Measurements from ENCODE around the gene SYNGR3. TPM values are rescaled to one million over a fixed set of nuclear protein-coding genes. Genes with fewer than 3 reads are reported as not detected.

The SYNGR3 gene
- polyA plus RNA-seq, 2 of the 4 experiments (the other 2 are of a cell fraction): 4.1 to 4.9 TPM

DNA sequence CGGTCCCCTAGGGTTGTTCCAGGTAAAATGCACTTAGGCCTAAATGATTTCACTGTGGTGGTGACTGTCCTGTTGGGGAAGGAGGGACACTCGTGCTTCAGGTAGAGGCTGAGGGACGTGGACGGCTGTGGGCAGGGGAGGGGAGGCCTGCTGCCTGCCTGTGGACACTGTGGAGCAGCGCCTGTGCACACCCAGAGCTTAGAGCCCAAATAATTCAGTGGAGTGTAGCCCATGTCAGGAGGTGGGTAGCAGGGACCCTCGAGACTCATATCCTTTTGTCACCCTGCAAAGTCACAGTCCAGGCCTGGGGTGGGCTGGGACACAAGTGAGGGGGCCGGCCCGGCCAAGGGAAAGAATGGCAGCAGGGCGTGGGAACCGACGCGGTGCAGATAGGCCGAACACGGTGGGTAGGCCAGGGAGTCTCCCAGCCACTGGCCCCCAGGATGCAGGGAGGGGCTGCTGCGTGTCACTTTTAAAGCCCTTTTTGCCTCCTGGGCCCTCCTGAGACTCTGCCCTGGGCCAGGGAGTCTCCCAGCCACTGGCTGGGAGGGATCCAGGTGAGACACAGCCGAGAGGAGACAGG, 36.2 kb downstream of the SYNGR3 start:
- FAIRE-seq: no peak

DNA sequence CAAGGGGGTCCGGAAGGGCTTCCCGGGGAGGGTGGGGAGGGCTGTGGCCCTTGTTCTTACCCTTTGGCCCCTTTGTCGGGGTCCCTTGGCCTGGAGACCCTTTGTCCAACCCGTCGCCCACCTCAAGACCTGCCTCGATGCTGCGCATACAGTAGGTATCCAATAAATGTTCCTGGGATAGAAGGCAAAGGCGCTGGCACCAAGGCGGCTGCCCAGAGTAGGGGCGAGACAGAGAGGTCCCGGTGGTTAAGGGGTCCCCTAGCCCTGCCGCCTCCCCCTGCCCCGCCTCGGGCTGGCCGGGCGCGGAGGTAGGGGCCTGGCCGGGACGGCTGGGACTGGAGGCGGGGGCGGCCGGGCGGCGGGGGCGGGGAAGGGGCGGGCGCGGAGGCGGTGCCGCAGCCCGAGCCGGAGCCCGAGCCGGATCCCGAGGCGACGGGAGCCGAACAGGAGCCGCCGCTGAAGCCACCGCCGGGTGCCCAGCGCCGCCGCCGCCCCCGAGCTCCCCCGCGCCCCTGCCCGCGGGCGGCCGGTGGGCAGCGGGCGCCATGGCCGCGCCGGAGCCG, 36.8 kb downstream of the SYNGR3 start, which contains the start of gene NHERF2:
NHERF2 (plus strand) TSS at position 442 of the 563 bp plus-strand sequence; CDS start at position 546, 104 bp downstream.
- FAIRE-seq: no peak
- Histone ChIP-seq H3K4me2 (peak within 1 kb of the TSS; percentile 97), H3K27ac (peak within 1 kb of the TSS; percentile 81 to 88), H3K9me3 (no peaks in the 10 kb centered on the region), H3K4me3 (peak within 1 kb of the TSS; percentile 82), H3K4me1 (peaks cover 34% of the 10 kb centered on the region)
- 36% methylated on average over 9 of the region's 59 CpGs for whole genome bisulfite sequencing (ENCODE audit: missing lambda C conversion rate)
- peak; percentile 7 to 31; a peak in 3 of 6 replicates for ATAC-seq
- ChIA-PET POLR2A (interaction anchor here (0.6 to 1.4 kb wide), 2 partner anchors 14 to 129 kb away, joined by 3 to 8 read pairs; partner anchors contain the start of gene TRAF7), CTCF (interaction anchor here (0.6 to 7.8 kb wide), 4 partner anchors 10 to 112 kb away, joined by 3 to 117 read pairs (median 6); partner anchors contain the start of gene PKD1)
- no peak for DNase-seq (ENCODE audit: low read depth in 1 of 2, low spot score in 1 of 2)
- no peak for TF ChIP-seq CHD2 (IDR thresholded peaks at IDR 0.05; ENCODE audit: low read length, partially characterized antibody)
- TF ChIP-seq, protein P1, sequence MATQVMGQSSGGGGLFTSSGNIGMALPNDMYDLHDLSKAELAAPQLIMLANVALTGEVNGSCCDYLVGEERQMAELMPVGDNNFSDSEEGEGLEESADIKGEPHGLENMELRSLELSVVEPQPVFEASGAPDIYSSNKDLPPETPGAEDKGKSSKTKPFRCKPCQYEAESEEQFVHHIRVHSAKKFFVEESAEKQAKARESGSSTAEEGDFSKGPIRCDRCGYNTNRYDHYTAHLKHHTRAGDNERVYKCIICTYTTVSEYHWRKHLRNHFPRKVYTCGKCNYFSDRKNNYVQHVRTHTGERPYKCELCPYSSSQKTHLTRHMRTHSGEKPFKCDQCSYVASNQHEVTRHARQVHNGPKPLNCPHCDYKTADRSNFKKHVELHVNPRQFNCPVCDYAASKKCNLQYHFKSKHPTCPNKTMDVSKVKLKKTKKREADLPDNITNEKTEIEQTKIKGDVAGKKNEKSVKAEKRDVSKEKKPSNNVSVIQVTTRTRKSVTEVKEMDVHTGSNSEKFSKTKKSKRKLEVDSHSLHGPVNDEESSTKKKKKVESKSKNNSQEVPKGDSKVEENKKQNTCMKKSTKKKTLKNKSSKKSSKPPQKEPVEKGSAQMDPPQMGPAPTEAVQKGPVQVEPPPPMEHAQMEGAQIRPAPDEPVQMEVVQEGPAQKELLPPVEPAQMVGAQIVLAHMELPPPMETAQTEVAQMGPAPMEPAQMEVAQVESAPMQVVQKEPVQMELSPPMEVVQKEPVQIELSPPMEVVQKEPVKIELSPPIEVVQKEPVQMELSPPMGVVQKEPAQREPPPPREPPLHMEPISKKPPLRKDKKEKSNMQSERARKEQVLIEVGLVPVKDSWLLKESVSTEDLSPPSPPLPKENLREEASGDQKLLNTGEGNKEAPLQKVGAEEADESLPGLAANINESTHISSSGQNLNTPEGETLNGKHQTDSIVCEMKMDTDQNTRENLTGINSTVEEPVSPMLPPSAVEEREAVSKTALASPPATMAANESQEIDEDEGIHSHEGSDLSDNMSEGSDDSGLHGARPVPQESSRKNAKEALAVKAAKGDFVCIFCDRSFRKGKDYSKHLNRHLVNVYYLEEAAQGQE (IDR thresholded peaks at IDR 0.05): no peak
- TF ChIP-seq BHLHE40 (IDR thresholded peaks at IDR 0.05; ENCODE audit: low read depth, low read length): no peak
- TF ChIP-seq EHF (CRISPR knock-in tag; IDR thresholded peaks at IDR 0.05): no peak
- TF ChIP-seq, protein P2, sequence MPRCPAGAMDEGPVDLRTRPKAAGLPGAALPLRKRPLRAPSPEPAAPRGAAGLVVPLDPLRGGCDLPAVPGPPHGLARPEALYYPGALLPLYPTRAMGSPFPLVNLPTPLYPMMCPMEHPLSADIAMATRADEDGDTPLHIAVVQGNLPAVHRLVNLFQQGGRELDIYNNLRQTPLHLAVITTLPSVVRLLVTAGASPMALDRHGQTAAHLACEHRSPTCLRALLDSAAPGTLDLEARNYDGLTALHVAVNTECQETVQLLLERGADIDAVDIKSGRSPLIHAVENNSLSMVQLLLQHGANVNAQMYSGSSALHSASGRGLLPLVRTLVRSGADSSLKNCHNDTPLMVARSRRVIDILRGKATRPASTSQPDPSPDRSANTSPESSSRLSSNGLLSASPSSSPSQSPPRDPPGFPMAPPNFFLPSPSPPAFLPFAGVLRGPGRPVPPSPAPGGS (IDR thresholded peaks at IDR 0.05): 0 out of 3 replicates have a peak, but pooled peaks have one; percentile 36
- no peak for TF ChIP-seq FOSB (CRISPR knock-in tag; IDR thresholded peaks at IDR 0.05)
- no peak for TF ChIP-seq EHMT2 (IDR thresholded peaks at IDR 0.05; ENCODE audit: low read depth)
- no peak for TF ChIP-seq KDM5A (IDR thresholded peaks at IDR 0.05)
- TF ChIP-seq PHF8 (IDR thresholded peaks at IDR 0.05; ENCODE audit: borderline replicate concordance, low read depth): no peak
- no peak for TF ChIP-seq HOXA7 (CRISPR knock-in tag; IDR thresholded peaks at IDR 0.05)
- 0 out of 5 replicates have a peak, but pooled peaks of 1 of the 2 experiments have one; percentile 28 for TF ChIP-seq JUN (IDR thresholded peaks at IDR 0.05)

More for the DNA sequence above, 36.2 kb downstream of the SYNGR3 start:
- Histone ChIP-seq H3K4me3 (peak overlapping the region; percentile 82), H3K4me2 (peak overlapping the region; percentile 97), H3K9me3 (no peaks in the 10 kb centered on the region), H3K27ac (peak overlapping the region; percentile 81 to 88), H3K4me1 (peaks cover 34% of the 10 kb centered on the region)
- ChIA-PET CTCF (interaction anchor here (0.6 to 7.8 kb wide), 7 partner anchors 10 to 425 kb away, joined by 3 to 117 read pairs (median 4); partner anchors contain the start of genes ECI1 and PKD1), POLR2A (no interaction called here)
- ATAC-seq: no peak
- TF ChIP-seq FOSB (CRISPR knock-in tag; IDR thresholded peaks at IDR 0.05) (no peak), MAZ (IDR thresholded peaks at IDR 0.05; ENCODE audit: borderline replicate concordance, low read depth, low read length) (no peak), ESRRA (IDR thresholded peaks at IDR 0.05; ENCODE audit: borderline replicate concordance, low read length) (no peak), GATA3 (IDR thresholded peaks at IDR 0.05; ENCODE audit: borderline replicate concordance) (no peak), EP300 (IDR thresholded peaks at IDR 0.05) (no peak), ZSCAN20 (CRISPR knock-in tag; IDR thresholded peaks at IDR 0.05) (no peak), FOSL2 (IDR thresholded peaks at IDR 0.05) (no peak), FOSL2 (CRISPR knock-in tag; IDR thresholded peaks at IDR 0.05) (no peak)
- TF ChIP-seq, protein P3, sequence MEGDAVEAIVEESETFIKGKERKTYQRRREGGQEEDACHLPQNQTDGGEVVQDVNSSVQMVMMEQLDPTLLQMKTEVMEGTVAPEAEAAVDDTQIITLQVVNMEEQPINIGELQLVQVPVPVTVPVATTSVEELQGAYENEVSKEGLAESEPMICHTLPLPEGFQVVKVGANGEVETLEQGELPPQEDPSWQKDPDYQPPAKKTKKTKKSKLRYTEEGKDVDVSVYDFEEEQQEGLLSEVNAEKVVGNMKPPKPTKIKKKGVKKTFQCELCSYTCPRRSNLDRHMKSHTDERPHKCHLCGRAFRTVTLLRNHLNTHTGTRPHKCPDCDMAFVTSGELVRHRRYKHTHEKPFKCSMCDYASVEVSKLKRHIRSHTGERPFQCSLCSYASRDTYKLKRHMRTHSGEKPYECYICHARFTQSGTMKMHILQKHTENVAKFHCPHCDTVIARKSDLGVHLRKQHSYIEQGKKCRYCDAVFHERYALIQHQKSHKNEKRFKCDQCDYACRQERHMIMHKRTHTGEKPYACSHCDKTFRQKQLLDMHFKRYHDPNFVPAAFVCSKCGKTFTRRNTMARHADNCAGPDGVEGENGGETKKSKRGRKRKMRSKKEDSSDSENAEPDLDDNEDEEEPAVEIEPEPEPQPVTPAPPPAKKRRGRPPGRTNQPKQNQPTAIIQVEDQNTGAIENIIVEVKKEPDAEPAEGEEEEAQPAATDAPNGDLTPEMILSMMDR (IDR thresholded peaks at IDR 0.05): no peak
- TF ChIP-seq, protein P4, sequence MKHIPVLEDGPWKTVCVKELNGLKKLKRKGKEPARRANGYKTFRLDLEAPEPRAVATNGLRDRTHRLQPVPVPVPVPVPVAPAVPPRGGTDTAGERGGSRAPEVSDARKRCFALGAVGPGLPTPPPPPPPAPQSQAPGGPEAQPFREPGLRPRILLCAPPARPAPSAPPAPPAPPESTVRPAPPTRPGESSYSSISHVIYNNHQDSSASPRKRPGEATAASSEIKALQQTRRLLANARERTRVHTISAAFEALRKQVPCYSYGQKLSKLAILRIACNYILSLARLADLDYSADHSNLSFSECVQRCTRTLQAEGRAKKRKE (CRISPR knock-in tag; IDR thresholded peaks at IDR 0.05; ENCODE audit: low read depth): no peak
- 83% methylated on average over 15 of the region's 16 CpGs for WGBS (ENCODE audit: missing lambda C conversion rate)
- no peak for DNase-seq (ENCODE audit: low read depth in 1 of 2, low spot score in 1 of 2)

All from A549 (cell line).